ENCODE results near the gene SORT1.

GRCh38 chr1:109338091-109338490 lies 59.6 kb downstream of the SORT1 start:
- TF ChIP-seq CTCF (IDR thresholded peaks at IDR 0.05) (no peak), POLR2A (IDR thresholded peaks at IDR 0.05) (no peak)
